A673 (cell line): ENCODE data around the gene DOCK10.

Experiments used
- CTCF ChIP-seq: fragments of 300-800, 200-600 bp; sonication (generic); conservative IDR thresholded peaks from 2 replicates; pipeline ENCODE4 v1.5.1; 2017; ENCODE audit warnings: low read depth, mild to moderate bottlenecking, antibody characterized with exemption, low read length, moderate library complexity, mixed read lengths
- EZH2 ChIP-seq: fragments of 200-600 bp; sonication (generic); IDR thresholded peaks from 2 replicates; pipeline ENCODE4 v1.6.1; 2017; ENCODE audit warnings: borderline replicate concordance, low read depth, mild to moderate bottlenecking, mixed read lengths, antibody characterized with exemption, low read length; ENCODE audit not compliant: poor library complexity, severe bottlenecking

DNA sequence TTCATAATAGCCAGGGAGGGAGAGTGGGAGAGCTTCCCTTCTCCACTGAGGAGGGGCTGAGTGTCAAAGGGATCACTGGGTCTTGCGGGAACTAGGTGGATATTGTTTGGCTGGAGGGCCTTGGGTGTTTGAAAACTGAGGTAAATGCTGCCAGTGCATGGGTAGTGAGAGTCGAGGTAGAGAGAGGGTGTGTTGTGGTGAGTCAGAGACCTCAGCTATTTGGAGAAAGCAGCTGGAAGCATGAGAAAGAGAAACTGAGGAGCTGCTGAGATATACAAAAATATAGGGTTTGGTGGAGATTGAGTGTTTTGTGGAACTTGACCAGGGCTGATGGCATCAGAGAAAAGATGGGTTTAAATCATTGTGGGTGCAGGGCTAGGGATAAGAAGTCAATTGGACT lies 199.1 kb downstream of the DOCK10 start:
- TF ChIP-seq CTCF (no peak), EZH2 (no peak)
